Tibial nerve (tissue), 4 donors: Measurements from ENCODE around the gene PSORS1C2. TPM values are rescaled to one million over a fixed set of nuclear protein-coding genes. Genes with fewer than 3 reads are reported as not detected.

Experiments used
- DNase-seq, 2 donors: peaks; one replicate each; pipeline ENCODE4 v3.0.0-alpha.2; 2019; ENCODE audit warnings: low spot score in 2 of 2
- H3K27ac ChIP-seq, 4 donors: fragments of 200-600 bp; sonication (generic) in 3 of 4; one replicate each; pipeline ENCODE4 v1.5.1; 2017 to 2019; ENCODE audit warnings: mild to moderate bottlenecking in 1 of 4
- H3K27me3 ChIP-seq, 2 donors: fragments of 200-600 bp; sonication (generic) in 1 of 2; one replicate each; pipeline versions ENCODE4 v1.5.1 to v1.6.0; 2017 to 2019
- H3K36me3 ChIP-seq, 3 donors: fragments of 200-600 bp; sonication (generic); one replicate each; pipeline ENCODE4 v1.5.1; 2018 to 2019
- H3K4me1 ChIP-seq, 4 donors: fragments of 200-600 bp; sonication (generic) in 3 of 4; one replicate each; pipeline ENCODE4 v1.5.1; 2017 to 2019
- H3K4me3 ChIP-seq, 4 donors: fragments of 200-600 bp; sonication (generic) in 3 of 4; one replicate each; pipeline ENCODE4 v1.5.1; 2017 to 2019; ENCODE audit warnings: mild to moderate bottlenecking in 1 of 4, moderate library complexity in 1 of 4
- H3K9me3 ChIP-seq, 4 donors: fragments of 200-600 bp; sonication (generic) in 3 of 4; one replicate each; pipeline ENCODE4 v1.5.1; 2017 to 2019
- CTCF ChIP-seq, 5 experiments: fragments of 200-600 bp in 3 of 5; fragments of 450-650 bp in 2 of 5; sonication (generic) in 3 of 5; IDR thresholded peaks; one replicate each; pipeline ENCODE4 v1.5.1; 2016 to 2019; ENCODE audit warnings: antibody characterized with exemption in 5 of 5, mild to moderate bottlenecking in 3 of 5, moderate library complexity in 2 of 5
- EP300 ChIP-seq, 2 donors: sonication (generic); formaldehyde crosslinking; IDR thresholded peaks; one replicate each; pipeline ENCODE4 v1.6.1; 2017; ENCODE audit warnings: antibody characterized with exemption in 2 of 2, mild to moderate bottlenecking in 1 of 2
- POLR2A ChIP-seq, 2 donors: fragments of 450-650 bp; IDR thresholded peaks; one replicate each; pipeline ENCODE4 v1.6.1; 2017; ENCODE audit warnings: antibody characterized with exemption in 2 of 2, mild to moderate bottlenecking in 2 of 2, moderate library complexity in 2 of 2
- WGBS, 2 donors: methylation state at CpG; one replicate each; pipeline ENCODE4 v1.1.5; 2018; 5-methylcytosine and 5-hydroxymethylcytosine counted together
- total RNA-seq, 4 donors: library from RNA; depleted of rRNA; stranded (reverse); fragments of >200 nt; gene quantifications; one replicate each; pipeline ENCODE4 v1.1.0, GENCODE V29; 2016

The PSORS1C2 gene
- total RNA-seq, 4 donors from 2014 or later = not detected

- H3K4me3 ChIP-seq = no peak overlapping the region
- peaks cover 0 to 22% (median 0%) of the 10 kb centered on the region in 3 donors for H3K36me3 ChIP-seq
- no peaks in the 10 kb centered on the region for H3K9me3 ChIP-seq
- 84 to 87% methylated on average over 10 to 13 of the region's 13 CpGs for WGBS, 2 donors
- H3K4me1 ChIP-seq = peaks cover 0 to 15% (median 10%) of the 10 kb centered on the region in 4 donors
- no peak overlapping the region for H3K27ac ChIP-seq
- no peaks in the 10 kb centered on the region for H3K27me3 ChIP-seq
- DNase-seq = no peak
- TF ChIP-seq CTCF (IDR thresholded peaks at IDR 0.05) = no peak
- TF ChIP-seq EP300 (IDR thresholded peaks at IDR 0.05) = no peak
- no peak for TF ChIP-seq POLR2A (IDR thresholded peaks at IDR 0.05)
These were observed 23.7 kb upstream of the PSORS1C2 start for GRCh38 chr6:31162463-31163165.

GRCh38 chr6:31161216-31162126 lies 22.6 kb upstream of the PSORS1C2 start:
- Histone ChIP-seq H3K36me3 (peaks cover 0 to 24% (median 0%) of the 10 kb centered on the region in 3 donors), H3K27ac (no peak overlapping the region), H3K4me1 (peaks cover 0 to 26% (median 11%) of the 10 kb centered on the region in 4 donors), H3K9me3 (no peaks in the 10 kb centered on the region), H3K27me3 (no peaks in the 10 kb centered on the region), H3K4me3 (no peak overlapping the region)
- no peak for DNase-seq
- WGBS, 2 donors = 86 to 93% methylated on average over 17 of the region's 19 CpGs
- TF ChIP-seq POLR2A (IDR thresholded peaks at IDR 0.05) = no peak
- no peak for TF ChIP-seq EP300 (IDR thresholded peaks at IDR 0.05)
- no peak for TF ChIP-seq CTCF (IDR thresholded peaks at IDR 0.05)

- Histone ChIP-seq H3K9me3 (no peaks in the 10 kb centered on the region), H3K27ac (peak overlapping the region in 2 of 4 donors; percentile 44 to 72), H3K4me3 (peak overlapping the region; percentile 45 to 76 (median 62)), H3K36me3 (peaks cover 0 to 45% (median 0%) of the 10 kb centered on the region in 3 donors), H3K4me1 (peaks cover 0 to 26% (median 11%) of the 10 kb centered on the region in 4 donors), H3K27me3 (no peaks in the 10 kb centered on the region)
- WGBS, 2 donors = 10 to 17% methylated on average over 33 of the region's 35 CpGs
- TF ChIP-seq CTCF (IDR thresholded peaks at IDR 0.05) (no peak), POLR2A (IDR thresholded peaks at IDR 0.05) (no peak), EP300 (IDR thresholded peaks at IDR 0.05) (no peak)
- DNase-seq = peak in 1 of 2 donors; percentile 14
These were observed 20.3 kb upstream of the PSORS1C2 start for GRCh38 chr6:31158863-31159855.

DNA sequence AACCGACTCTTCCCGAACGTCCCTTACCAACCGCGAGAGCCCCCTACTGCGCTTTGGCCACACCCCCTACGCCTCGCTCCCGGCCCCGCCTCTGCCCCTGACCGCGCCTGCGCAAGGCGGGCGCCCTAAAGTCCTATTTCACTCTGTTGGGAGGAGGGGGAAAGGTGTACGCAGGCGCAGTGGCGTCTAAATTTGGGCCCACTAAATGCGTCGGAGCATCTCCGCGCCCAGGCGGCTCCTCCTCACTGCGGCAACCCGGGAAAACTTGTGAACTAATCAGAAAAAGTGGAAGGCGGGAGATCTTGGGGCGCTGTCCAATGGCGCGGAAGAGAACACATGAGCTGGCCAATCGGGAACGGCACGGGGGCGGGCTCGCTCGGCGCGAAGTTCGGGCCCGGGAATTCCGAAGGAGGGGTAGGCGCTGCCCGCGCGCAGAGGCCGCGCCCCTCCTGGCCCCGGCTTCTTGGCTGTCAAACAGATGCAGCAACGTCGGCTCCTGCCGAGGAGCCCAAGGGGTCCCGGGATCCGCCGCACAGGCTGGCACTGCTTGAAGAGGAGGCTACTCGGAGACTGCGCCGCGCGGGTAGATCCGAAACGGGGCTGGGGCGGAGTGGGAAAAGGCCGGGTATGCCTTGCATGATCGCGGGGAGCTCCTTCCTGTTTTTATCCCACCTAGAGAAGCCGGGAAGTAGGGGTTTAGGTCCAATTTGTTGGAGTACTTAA lies 19.4 kb upstream of the PSORS1C2 start, which contains the start of gene TCF19:
Gene TCF19 (plus strand): TSS at position 450 of the 723 bp plus-strand sequence. CDS start 881 bp downstream, outside the sequence.
- peaks cover 0 to 26% (median 11%) of the 10 kb centered on the region in 4 donors for H3K4me1 ChIP-seq
- peaks cover 0 to 54% (median 0%) of the 10 kb centered on the region in 3 donors for H3K36me3 ChIP-seq
- H3K9me3 ChIP-seq = no peaks in the 10 kb centered on the region
- peak within 1 kb of the TSS; percentile 46 to 90 (median 80) for H3K27ac ChIP-seq
- peak within 1 kb of the TSS; percentile 45 to 76 (median 62) for H3K4me3 ChIP-seq
- H3K27me3 ChIP-seq = no peaks in the 10 kb centered on the region
- peak; percentile 97 to 99 for DNase-seq
- TF ChIP-seq POLR2A (IDR thresholded peaks at IDR 0.05) (peak in 1 of 2 donors; percentile 55), CTCF (IDR thresholded peaks at IDR 0.05) (peak in 1 of 5 experiments; percentile 52), EP300 (IDR thresholded peaks at IDR 0.05) (peak; percentile 80 to 94)
- WGBS, 2 donors = 0 to 1% methylated on average over 57 to 62 of the region's 65 CpGs
